Measurements from ENCODE around the gene ASB1. TPM values are rescaled to one million over a fixed set of nuclear protein-coding genes. Genes with fewer than 3 reads are reported as not detected.

Gene ASB1
- total RNA-seq, 1 experiment from 2014 or later: 28.9 TPM

- CTCF ChIA-PET: interaction anchor here (0.7 kb wide), 1 partner anchor 132 kb away, joined by 6 read pairs; no protein-coding TSS in a partner anchor
- TF ChIP-seq CTCF (conservative IDR thresholded peaks at IDR 0.05; ENCODE audit: low read depth, low read length): no peak
- TF ChIP-seq EZH2phosphoT487 (IDR thresholded peaks at IDR 0.05; ENCODE audit: borderline replicate concordance, low read length): no peak
- no peak for TF ChIP-seq EZH2 (IDR thresholded peaks at IDR 0.05; ENCODE audit: low read length, unreplicated experiment)
Measured at GRCh38 chr2:238383743-238384380, 42.9 kb upstream of the ASB1 start.

GRCh38 chr2:238387332-238387731 lies 39.4 kb upstream of the ASB1 start:
- H3K27ac ChIP-seq (ENCODE audit: low read length): no peak overlapping the region
- H3K9me3 ChIP-seq (ENCODE audit: low read length): no peaks in the 10 kb centered on the region
- 0 out of 2 replicates have a peak, but pooled peaks cover 3% of the 10 kb centered on the region for H3K4me1 ChIP-seq (ENCODE audit: insufficient read depth, low read length)
- ChIA-PET POLR2A (ENCODE audit: unreplicated experiment) (no interaction called here), CTCF (no interaction called here)
- H3K9me2 ChIP-seq (replicated peaks; ENCODE audit: low read length): no peaks in the 10 kb centered on the region
- H3K36me3 ChIP-seq (ENCODE audit: low read depth, low read length): no peaks in the 10 kb centered on the region
- no peak overlapping the region for H3K9ac ChIP-seq (ENCODE audit: low read length)
- no TSS peak for BruUV-seq (replicated peaks)
- intact Hi-C loops (cut with micrococcal nuclease): no loop called here
- H3K27me3 ChIP-seq (ENCODE audit: low read length): no peaks in the 10 kb centered on the region
- DNase-seq: no peak
- H3K4me3 ChIP-seq (ENCODE audit: low read length): no peak overlapping the region
- no peak overlapping the region for H2AFZ ChIP-seq (ENCODE audit: low read length)
- no peaks in the 10 kb centered on the region for H4K20me1 ChIP-seq (ENCODE audit: low read length)
- ATAC-seq: no peak
- H3K79me2 ChIP-seq (ENCODE audit: low read length): no peaks in the 10 kb centered on the region
- TF ChIP-seq EZH2 (IDR thresholded peaks at IDR 0.05; ENCODE audit: low read length, unreplicated experiment) (no peak), CTCF (conservative IDR thresholded peaks at IDR 0.05; ENCODE audit: low read depth, low read length) (no peak), EZH2phosphoT487 (IDR thresholded peaks at IDR 0.05; ENCODE audit: borderline replicate concordance, low read length) (no peak)
- no peaks in the 10 kb centered on the region for H3F3A ChIP-seq (ENCODE audit: low read length, unreplicated experiment)
- no peak overlapping the region for H3K4me2 ChIP-seq (ENCODE audit: low read length)

More at GRCh38 chr2:238383743-238384380, 42.9 kb upstream of the ASB1 start:
- H3K36me3 ChIP-seq (ENCODE audit: low read depth, low read length): no peaks in the 10 kb centered on the region
- POLR2A ChIA-PET (ENCODE audit: unreplicated experiment): interaction anchor here (0.6 kb wide), 1 partner anchor 40 kb away, joined by 4 read pairs; no protein-coding TSS in a partner anchor
- intact Hi-C loops (cut with micrococcal nuclease): no loop called here
- no peaks in the 10 kb centered on the region for H4K20me1 ChIP-seq (ENCODE audit: low read length)
- H3K4me3 ChIP-seq (ENCODE audit: low read length): no peak overlapping the region
- no peaks in the 10 kb centered on the region for H3K27me3 ChIP-seq (ENCODE audit: low read length)
- no TSS peak for BruUV-seq (replicated peaks)
- no peak for DNase-seq
- peaks cover 8% of the 10 kb centered on the region for H3F3A ChIP-seq (ENCODE audit: low read length, unreplicated experiment)
- H3K27ac ChIP-seq (ENCODE audit: low read length): no peak overlapping the region
- no peaks in the 10 kb centered on the region for H3K79me2 ChIP-seq (ENCODE audit: low read length)
- H3K4me1 ChIP-seq (ENCODE audit: insufficient read depth, low read length): peaks cover 24% of the 10 kb centered on the region
- H2AFZ ChIP-seq (ENCODE audit: low read length): no peak overlapping the region
- H3K9me2 ChIP-seq (replicated peaks; ENCODE audit: low read length): no peaks in the 10 kb centered on the region
- H3K9ac ChIP-seq (ENCODE audit: low read length): no peak overlapping the region
- ATAC-seq: no peak
- H3K9me3 ChIP-seq (ENCODE audit: low read length): no peaks in the 10 kb centered on the region
- H3K4me2 ChIP-seq (ENCODE audit: low read length): no peak overlapping the region

GRCh38 chr2:238388794-238389193 lies 37.9 kb upstream of the ASB1 start:
- H3K4me3 ChIP-seq (ENCODE audit: low read length): no peak overlapping the region
- no peaks in the 10 kb centered on the region for H3K79me2 ChIP-seq (ENCODE audit: low read length)
- intact Hi-C loops (cut with micrococcal nuclease): no loop called here
- TF ChIP-seq CTCF (conservative IDR thresholded peaks at IDR 0.05; ENCODE audit: low read depth, low read length): no peak
- no peak for TF ChIP-seq EZH2phosphoT487 (IDR thresholded peaks at IDR 0.05; ENCODE audit: borderline replicate concordance, low read length)
- TF ChIP-seq EZH2 (IDR thresholded peaks at IDR 0.05; ENCODE audit: low read length, unreplicated experiment): no peak
- ChIA-PET CTCF (no interaction called here), POLR2A (ENCODE audit: unreplicated experiment) (no interaction called here)
- 0 out of 2 replicates have a peak, but pooled peaks cover 3% of the 10 kb centered on the region for H3K4me1 ChIP-seq (ENCODE audit: insufficient read depth, low read length)
- no peaks in the 10 kb centered on the region for H3K9me3 ChIP-seq (ENCODE audit: low read length)
- no TSS peak for BruUV-seq (replicated peaks)
- ATAC-seq (no peak), DNase-seq (no peak)
- no peaks in the 10 kb centered on the region for H3K9me2 ChIP-seq (replicated peaks; ENCODE audit: low read length)
- H3K27ac ChIP-seq (ENCODE audit: low read length): no peak overlapping the region
- H3K9ac ChIP-seq (ENCODE audit: low read length): no peak overlapping the region
- no peak overlapping the region for H3K4me2 ChIP-seq (ENCODE audit: low read length)
- H3K27me3 ChIP-seq (ENCODE audit: low read length): no peaks in the 10 kb centered on the region
- no peak overlapping the region for H2AFZ ChIP-seq (ENCODE audit: low read length)
- H3F3A ChIP-seq (ENCODE audit: low read length, unreplicated experiment): no peaks in the 10 kb centered on the region
- no peaks in the 10 kb centered on the region for H3K36me3 ChIP-seq (ENCODE audit: low read depth, low read length)
- no peaks in the 10 kb centered on the region for H4K20me1 ChIP-seq (ENCODE audit: low read length)
